HG03521 (cell line): ENCODE data around the gene CRIP1.

Experiments
- ATAC-seq: cut with Tn5 transposase; IDR thresholded peaks from one replicate; pipeline ENCODE4 v1.9.1; 2021; ENCODE audit warnings: mild to moderate bottlenecking, moderate library complexity; ENCODE audit not compliant: unreplicated experiment

The CRIP1 gene

DNA sequence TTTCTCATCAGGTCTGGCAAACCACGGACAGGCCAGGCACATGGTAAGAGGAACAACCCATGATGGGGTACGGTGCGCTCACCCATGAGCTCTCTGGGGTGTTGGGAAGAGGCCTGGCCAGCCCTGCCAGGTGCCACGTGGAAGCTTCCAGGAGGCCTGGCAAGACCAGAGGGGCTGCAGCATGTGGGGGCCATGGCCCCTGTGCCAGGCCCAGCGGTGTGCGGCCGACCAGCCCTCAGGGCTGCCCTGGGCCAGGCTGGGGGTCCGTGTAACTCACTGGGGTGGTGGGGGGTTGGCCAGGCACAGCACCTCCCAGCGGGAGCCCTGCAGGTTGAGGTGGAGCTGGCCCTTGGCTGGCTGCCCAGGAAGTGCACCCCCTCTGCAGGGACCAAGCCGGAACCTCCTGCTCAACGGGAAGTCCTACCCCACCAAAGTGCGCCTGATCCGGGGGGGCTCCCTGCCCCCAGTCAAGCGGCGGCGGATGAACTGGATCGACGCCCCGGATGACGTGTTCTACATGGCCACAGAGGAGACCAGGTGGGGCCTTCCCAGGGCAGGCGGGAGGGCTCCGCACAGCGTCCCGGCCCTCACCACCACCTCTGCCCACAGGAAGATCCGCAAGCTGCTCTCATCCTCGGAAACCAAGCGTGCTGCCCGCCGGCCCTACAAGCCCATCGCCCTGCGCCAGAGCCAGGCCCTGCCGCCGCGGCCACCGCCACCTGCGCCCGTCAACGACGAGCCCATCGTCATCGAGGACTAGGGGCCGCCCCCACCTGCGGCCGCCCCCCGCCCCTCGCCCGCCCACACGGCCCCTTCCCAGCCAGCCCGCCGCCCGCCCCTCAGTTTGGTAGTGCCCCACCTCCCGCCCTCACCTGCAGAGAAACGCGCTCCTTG is 17.0 kb upstream of the CRIP1 start:
- no peak for ATAC-seq

DNA sequence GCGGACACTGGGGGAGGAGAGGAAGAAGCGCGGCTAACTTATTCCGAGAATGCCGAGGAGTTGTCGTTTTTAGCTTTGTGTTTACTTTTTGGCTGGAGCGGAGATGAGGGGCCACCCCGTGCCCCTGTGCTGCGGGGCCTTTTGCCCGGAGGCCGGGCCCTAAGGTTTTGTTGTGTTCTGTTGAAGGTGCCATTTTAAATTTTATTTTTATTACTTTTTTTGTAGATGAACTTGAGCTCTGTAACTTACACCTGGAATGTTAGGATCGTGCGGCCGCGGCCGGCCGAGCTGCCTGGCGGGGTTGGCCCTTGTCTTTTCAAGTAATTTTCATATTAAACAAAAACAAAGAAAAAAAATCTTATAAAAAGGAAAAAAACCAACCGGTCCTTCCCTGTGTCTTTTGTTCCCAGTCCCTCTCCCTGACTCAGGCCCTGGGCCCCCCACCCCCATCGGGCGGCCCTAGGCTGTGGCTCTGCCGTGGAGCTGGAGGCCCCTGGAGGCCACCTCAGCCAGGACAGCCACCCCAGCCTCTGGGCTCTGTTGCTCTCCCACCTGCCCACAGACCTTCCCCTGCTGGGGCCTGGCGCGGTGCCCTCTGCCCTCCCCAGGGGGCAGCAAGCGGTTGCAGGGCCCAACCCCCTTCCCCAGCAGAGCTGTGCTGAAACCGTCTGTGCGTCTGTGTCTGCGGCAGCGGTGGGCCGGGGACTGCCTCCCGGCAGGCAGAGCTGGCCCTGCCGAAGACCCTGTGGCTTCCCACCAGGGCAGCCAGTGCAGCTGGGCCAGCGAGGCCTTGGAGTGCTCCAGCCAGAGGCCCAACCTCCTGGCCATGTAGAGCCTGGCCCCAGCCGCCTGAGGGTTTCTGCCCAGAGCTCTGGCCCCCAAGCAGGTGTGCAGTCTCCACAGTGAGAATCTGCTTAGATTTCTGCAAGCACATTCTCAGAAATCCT is 16.1 kb upstream of the CRIP1 start:
- ATAC-seq = no peak

DNA sequence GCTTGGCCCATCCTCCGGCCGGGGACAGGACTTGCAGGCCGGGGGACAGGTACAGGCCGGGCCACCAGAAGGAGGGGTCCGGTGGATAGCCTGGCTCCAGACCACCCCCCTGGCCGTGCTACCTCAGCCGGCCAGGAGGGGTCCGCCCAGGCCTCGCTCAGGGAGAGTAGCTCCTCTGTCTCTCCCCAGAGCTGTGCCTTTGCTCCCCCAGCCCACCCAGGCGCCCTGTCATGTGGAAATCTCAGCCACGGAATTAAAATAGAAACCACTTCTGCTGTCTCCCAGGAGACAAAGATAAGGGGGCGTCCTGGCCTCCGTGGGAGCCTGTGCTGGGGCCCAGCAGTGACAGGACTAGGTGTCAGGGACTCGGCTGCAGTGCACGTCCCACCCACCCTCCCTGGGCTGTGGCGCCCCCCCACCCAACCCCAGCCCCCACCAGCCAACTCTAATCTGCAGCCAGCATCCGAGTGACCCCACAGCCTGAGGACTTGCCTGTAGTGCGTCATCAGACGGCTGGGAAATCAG is 15.3 kb upstream of the CRIP1 start:
- no peak for ATAC-seq

DNA sequence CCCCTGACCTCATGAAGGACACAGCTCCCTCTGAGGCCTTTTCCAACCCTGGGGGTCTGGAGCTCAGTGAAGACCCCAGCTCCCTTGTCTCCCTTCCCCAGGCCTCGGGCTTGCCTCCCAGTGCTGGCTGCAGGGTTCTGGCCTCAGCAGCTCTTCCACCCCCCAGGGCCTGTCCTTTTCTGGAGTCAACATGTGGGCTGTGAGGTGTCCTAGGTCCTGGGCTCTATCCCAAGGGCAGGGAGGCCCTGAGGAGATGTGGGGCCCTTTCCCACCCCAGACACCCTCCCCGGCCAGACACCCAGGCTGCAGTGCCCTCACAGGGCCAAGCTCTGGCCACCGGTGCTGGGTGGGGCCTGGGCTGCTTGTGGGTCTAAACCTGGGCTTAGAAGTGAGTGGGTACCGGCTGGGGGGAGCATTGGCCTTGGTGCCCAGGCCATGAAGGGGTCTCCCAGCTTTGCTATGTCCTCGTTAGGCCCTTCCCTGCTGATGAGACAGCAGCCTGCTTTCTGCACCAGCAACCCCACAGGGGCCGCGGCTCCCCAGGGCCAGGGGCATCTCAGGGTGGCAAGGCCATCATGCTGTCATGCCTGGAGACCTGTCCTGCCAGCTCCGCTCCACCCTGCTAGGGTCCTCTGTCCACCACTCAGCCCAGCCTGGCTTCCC is 14.7 kb upstream of the CRIP1 start:
- no peak for ATAC-seq

DNA sequence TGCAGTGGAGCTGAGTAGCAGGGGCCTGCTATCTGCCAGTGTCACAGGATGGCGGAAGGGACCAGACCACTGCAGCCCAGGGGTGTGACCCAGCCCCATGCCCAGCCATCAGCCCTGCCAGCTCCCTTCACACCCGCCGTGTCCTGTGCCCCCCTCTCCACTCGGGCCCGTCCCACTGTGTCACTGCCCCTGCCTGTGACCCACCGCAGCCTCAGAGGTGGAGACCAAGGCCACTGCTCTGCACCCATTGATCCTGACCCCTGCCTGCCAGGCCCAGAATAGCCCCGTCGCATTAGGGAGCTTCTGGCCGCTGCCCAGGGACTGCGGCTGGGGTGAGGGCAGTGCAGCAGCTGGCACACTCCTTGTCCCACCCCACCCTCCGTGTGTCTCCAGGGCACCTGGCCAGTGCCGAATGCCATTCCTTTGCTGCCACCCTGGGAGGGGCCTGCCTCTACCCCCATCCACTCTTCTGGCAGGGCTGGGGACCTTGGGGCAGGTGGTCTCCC is 14.1 kb upstream of the CRIP1 start:
- no peak for ATAC-seq

DNA sequence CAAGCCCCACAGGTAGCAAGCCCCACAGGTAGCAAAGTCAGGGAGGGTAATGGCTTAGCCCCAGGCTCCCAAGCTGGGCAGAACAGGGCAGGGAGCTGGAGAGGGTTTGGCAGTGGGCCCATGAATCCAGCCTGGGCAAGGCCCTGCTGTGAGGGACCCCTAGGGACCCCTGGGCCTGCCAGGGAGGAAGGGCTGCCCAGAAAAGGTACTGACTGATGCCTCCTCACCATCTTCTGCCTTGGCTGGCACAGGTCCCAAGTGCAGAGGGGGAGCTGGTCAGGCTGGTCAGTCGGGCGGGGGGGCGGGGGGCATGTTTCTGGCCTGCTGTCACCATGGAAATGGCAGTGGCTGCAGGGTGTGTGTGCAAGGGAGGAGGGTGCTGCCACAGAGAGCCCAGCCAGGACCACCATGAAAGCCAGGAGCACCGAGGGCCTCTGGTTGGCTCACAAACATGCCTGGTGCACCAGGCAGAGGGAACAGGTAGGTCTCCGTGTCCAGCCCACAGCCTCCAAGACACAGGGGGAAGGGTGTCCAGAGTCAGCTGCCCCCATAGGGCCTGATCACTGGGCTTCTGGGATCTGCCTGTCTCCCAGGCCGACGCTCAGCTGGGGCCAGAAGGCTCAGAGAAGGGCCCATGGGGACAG is 13.5 kb upstream of the CRIP1 start:
- no peak for ATAC-seq

DNA sequence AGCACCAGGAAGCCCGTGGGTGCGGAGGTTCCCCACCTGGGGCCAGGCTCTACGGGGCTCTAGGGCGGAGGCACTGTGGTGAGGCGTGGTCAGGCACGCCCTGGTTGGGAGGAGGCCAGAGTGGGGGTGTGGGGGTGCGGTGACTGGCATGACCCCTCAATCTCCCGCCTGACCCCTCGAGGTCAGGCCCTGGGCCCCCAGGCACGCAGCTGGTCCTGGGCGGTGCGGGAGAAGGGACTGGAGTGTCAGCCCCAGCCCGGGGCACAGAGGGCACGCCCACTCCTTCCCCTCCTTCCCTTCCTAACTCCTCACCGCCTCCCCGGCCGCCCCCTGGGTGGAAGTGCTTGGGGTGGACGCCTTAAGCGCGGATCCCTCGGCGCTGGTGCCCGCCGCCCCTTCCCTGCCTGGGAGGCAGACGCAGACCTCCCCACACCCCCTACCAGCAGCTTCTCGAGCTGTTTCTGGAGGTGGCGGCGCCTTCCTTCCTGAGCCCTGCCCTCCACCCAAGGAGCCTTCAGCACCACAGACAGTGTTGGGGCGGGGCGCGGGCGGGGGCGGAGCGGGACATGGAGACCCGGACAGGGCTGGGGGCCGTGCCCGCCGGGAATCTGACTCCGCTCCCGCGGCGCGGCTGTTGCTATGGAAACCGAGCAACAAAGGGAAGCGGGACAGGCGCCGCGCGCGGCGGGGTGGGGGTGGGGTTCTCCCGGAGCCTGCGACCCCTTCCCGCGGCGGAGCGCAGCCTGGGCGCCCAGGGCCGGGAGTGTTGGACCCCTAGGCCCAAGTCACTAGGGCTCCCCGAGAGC is 12.8 kb upstream of the CRIP1 start:
- no peak for ATAC-seq

DNA sequence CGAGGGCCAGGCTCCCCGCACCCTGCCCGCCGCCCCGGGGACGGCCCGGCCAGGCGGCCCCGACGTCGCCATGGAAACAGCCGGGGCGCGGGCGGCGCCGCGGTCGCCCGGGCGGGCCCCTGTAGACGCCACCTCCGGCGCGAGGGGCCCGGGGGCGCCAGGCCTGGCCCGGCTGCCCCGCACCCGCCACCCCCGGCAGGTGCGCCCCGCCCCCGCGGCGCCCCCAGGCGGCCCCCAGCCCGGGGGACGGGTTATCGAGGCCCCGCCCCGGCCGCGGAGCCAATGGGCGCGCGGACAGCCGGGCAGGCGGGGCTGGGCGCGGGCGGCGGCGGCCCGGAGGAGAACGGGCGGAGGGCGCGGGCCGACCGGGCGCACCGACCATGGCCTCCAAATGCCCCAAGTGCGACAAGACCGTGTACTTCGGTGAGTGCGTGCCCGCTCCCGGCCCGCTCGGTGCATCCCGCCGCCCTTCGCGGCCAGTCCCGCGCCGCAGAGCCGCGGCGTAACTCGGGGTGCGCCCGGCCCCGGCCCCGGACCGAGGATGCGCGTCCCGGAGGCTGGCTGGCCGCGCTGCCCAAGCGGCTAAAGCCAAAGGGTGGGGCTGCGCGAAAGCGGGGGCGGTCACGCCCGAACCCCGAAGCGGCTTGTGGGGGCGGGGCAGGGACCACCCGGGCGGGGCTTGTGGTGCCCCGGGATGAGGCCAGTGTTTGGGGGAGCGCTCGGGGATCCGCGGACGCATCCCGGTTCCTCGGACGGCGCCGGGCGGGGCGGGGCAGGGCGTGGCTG is 12.0 kb upstream of the CRIP1 start, which contains the start of gene CRIP2:
TSS of gene CRIP2 (plus strand) at position 339 of the 786 bp plus-strand sequence. CDS start at position 381, 42 bp downstream.
- no peak for ATAC-seq

DNA sequence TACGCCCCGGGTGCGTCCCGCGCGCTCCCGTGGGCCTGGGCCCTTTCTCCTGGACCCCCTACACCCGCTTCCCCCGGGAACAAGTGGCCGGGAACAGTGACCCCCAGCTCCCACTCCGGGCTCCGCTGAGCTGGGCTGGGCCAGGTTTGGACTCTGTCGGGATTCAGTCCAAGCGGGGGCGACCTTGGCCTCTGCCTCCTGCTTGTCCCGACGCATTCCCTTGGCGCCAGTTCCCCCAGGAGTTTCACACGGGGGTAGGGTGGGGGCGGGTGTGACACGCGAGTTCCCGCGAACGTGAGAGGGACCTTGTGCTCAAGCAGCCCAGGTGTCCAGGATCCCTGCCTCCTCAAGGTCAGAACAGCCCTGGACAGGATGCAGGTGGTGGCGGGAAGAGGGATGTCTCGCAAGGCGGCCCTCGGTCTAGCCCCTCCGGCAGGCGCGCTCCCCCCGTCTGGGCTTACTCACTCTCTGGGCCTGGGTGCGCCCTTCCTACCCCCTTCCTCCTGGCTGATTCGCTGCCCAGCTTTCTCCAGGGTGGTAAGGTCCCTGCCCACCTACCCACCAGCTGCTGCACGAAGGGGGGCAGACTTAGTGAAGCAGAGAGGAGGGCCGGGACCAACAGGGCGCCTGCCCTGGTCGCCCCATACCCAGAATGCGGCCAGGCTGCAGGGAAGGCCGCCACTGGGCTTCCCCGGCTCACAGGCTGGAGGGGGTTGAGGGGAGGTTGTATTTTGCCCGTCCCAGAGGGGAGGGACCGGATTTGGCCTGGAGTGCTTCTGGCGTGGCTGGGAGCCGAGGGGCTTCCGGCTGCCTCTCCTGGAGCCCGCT is 11.2 kb upstream of the CRIP1 start:
- ATAC-seq = no peak

DNA sequence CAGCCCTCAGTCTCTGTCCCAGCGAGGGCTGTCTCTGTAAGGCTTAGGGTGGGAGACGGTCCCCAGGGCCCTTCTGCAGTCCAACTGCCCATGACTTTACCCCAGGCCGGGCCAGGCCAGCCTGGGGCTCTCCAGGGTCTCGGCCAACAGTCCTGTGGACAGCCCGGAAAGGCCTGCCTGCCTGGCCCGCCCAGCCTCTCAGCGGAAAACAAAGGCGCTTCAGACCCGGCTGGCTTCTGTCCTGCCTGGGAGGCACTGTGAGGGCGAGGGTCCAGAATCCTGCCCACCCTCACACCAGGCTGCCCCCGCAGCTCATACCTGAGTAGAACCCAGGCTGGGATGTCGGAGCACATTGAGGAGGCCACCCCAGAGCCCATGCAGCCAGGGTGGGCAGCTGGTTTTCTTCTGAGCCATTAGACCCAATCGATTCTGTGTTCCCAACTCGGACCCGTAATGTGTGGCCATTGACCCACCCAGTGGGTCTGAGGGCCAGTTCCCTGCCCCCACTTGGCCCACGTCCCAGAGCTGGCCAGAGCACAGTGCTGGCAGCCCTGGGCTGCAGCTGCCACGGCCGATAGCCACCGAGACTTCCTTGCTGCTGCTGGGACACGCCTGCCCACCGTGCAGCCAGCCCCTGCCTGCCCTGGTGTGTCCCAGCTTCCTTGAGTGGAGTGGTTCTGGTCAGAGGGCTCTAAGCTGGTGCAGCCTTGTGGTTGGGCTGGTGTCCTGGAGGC is 10.4 kb upstream of the CRIP1 start:
- ATAC-seq = no peak

DNA sequence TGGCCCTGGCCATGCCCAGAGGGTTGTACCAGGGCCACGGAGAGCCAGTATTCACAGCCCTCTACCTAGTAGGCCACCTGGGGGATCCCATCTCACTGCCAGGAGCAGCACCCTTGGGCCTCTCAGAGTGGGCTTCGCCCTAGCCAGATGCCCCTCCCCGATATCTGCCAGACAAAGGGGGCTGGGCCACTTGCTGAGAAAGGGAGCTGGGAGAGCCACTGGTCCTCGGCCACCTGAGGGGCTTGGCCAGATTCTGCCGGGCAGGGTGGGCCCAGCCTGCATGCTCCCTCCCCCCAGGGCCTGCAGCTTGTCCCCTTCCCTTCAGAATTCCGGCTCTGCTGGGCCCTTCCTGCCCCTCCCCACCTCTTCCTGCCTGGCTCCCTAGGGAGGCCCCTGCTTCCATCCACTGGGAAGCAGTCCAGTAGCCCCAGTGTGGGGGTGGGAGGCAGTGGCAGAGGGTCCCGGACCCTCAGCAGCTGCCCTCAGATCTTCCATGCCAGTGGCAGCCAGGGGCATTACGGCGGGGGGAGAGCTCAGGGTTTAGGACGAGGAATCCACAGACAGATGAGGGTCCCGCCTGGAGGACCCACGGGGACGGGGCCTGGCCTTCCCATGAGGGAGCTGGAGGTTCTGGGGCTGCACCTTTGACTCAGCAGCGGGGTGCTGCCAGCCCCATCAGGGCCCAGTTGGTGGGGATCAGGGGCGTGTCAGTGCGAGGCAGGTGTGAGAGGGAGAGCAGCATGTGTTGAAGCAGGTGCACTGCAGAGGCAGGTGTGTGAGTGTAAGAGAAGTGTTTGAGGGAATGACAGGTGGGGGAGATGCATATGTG is 9.6 kb upstream of the CRIP1 start:
- ATAC-seq = no peak

DNA sequence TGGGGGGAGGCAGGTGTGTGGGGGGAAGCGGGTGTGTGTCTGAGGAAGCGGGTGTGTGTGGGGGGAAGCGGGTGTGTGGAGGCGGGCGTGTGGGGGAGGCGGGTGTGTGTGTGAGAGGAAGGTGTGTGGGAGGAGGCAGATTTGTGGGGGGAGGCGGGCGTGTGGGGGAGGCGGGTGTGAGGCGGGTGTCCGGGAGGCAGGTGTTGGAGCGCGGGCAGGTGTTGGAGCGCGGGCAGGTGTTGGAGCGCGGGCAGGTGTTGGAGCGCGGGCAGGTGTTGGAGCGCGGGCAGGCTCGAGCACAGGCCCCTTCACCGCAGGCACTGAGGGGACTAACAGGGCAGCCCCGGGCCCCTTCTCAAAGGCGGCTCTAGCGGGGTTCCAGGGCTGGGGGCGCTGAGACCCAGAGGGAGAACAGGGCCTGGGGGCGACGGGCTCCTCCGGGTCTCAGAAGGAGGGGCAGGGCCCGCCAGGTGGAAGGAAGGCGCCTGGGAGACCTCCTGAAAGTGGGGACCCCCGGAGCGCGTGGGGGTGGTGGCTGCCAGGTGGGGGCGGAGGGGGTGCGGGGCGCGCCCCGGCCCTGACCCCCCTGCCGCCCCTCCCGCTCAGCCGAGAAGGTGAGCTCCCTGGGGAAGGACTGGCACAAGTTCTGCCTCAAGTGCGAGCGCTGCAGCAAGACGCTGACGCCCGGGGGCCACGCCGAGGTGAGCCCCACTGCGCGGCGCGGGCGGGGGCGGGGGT is 8.9 kb upstream of the CRIP1 start:
- no peak for ATAC-seq

DNA sequence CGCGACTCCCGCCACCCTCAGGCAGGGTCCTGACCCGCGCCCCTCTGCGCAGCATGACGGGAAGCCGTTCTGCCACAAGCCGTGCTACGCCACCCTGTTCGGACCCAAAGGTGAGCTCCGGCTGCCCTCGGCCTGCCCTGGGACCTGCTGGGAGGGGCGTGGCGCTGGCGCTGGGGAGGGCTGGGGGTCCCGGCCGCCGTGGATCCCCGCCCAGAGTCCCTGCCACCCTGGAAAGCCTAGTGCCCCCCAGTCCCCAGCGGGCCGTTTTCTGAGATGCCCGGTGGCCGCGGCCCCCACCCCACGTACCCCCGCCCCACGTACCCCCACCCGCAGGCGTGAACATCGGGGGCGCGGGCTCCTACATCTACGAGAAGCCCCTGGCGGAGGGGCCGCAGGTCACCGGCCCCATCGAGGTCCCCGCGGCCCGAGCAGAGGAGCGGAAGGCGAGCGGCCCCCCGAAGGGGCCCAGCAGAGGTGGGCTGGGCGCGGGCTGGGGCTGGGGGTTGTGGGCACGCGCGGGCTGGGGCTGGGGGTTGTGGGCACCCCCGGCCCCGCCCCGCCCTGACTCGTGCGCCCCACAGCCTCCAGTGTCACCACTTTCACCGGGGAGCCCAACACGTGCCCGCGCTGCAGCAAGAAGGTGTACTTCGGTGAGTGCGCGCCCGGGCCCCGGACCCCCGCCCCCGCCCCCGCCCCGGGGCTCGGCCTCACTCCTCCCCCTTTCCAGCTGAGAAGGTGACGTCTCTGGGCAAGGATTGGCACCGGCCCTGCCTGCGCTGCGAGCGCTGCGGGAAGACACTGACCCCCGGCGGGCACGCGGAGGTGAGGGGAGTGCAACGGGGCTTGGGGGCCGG is 8.1 kb upstream of the CRIP1 start:
- no peak for ATAC-seq

DNA sequence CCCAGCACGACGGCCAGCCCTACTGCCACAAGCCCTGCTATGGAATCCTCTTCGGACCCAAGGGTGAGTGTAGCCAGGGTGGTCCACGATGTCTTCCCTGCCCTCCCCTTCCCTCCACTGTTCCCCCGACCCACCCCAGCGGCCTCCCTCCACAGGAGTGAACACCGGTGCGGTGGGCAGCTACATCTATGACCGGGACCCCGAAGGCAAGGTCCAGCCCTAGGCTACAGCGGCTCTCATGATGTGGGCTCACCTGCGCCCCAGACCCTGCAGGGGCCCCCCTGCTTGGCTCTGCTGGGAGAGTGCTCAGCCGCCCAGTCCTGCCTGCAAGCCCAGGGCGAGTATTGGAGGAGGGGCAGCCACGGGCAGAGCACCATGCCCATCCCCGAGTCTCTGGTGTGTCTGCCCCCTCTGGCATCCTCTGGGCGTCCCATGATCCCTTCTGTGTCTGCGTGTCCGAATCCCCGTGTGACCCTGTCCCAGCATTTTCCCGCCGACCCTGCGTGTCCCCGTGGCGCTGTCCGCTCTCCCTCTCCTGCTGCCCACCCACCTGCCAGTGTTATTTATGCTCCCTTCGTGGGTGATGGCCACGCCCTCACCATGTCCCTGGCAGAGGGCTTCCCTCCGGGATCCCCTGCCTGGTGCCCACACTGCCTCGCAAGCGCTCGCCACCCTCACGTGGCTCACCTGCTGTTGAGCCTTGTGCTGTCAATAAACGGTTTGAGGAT is 7.1 kb upstream of the CRIP1 start:
- no peak for ATAC-seq
